Nucleus accumbens (tissue), 56 donors: Measurements from ENCODE around the gene PYM1.

Source experiments
- DNase-seq, 56 donors: peaks; one replicate each; lab custom pipeline; 2025; lab: John Stamatoyannopoulos, UW

PYM1 gene

GRCh38 chr12:55852740-55853139 lies 75.0 kb downstream of the PYM1 start:
- no peak for DNase-seq
